Stimulated activated CD4-positive, alpha-beta T cell treated with anti-CD3 and anti-CD28 coated beads, Interleukin-2, amount 100 ng/mL, for 48 hours (primary cell): Measurements from ENCODE around the gene TNFRSF18.
A peak's percentile ranks its signal among the peaks of the same experiment; 100 is the strongest.

Experiments
- DNase-seq, 2 donors: peaks; one replicate each; pipeline ENCODE4 v3.0.0-alpha.2; 2020

The TNFRSF18 gene

DNA sequence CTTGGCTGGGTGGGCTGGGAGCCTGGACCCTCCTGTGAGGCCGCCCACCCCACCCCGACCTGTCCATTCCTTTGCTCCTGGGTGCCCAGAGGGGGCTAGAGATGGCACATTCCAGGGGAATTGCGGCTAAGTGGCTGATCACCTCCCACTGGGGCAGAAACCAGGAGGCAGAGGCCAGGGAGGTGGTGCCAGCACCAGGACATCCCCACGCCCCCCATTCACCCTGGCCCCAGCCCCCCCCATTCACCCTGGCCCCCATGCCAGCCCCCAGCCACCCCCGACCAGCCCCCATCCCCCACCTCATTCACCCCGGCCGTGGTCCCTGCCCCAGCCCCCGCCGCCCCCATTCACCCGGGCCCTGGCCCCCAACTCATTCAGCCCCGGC, 33.9 kb upstream of the TNFRSF18 start:
- no peak for DNase-seq

DNA sequence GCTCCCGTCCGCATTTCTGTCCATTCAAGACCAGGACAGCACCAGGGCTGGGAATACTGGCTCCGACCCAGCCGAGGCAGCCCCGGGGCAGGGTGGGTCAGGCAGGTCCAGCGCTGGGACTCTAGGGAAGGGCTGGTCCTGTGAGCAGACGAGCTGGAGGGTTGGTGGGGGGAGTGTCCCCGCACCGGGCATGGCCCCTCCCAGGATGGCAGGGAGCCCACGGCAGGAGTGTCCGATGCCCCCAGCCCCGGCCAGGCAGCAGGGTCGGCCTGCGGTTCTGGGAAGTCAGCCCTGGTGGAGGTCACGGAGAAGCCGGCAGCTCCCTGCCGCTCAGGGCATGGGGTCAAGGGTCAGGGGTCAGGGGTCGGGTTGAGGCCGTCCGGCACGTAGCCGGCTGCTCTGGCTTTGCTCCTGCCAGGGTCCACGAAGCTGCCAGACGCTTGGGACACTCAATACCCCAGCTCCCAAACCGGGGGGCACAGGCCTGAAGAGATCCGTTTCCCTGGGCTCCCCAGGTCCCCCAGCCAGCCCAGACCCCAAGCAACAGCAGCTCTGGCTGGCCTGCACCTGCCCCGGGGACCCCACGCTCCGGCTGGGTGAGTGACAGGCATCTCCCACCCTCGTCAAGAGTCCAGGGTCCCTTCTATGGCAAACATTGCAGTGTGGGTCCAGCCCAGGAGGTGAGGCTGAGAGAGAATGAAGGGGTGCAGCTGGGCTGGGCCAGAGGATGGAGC, 33.4 kb upstream of the TNFRSF18 start:
- no peak for DNase-seq

DNA sequence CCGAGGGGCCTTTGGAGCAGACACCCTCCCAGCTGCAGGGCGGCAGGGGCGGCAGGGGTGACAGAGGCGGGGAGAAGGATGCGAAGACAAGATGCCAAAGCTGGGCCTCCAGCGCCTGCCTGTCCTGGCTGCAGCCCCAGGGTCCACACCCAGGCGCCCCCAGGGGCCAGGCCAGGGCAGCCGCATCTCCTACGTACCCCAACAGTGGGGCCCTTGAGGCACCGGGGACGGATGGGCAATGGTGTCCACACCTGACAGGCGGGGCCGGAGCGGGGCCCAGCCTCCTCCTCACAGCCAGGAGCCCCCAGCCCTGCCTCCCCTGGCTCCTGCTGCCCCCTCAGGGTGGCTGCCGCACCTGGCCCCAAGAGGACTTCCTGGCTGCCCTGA, 32.8 kb upstream of the TNFRSF18 start:
- no peak for DNase-seq

DNA sequence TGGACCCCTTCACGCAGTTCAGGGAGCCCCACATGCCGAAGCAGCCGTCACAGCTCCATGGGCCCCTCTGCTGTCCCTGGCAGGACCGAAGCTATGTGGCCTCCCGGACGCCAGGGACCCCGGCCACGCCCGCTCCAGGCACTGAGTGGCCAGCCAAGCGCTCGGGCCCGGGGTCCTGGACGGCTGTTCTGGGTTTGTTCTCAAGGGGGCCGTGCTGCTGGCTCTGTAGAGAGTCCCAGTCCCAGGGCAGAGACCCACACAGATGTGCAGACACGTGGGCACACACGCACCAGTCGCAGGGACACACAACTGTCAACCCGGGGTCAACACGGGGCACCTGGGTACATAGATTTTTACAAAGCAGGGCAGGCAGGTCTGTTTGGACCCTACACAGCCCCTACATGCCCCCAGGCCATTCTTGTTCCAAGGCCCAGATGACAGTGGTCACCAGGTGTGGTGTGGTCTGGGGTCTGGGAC, 32.3 kb upstream of the TNFRSF18 start:
- no peak for DNase-seq

DNA sequence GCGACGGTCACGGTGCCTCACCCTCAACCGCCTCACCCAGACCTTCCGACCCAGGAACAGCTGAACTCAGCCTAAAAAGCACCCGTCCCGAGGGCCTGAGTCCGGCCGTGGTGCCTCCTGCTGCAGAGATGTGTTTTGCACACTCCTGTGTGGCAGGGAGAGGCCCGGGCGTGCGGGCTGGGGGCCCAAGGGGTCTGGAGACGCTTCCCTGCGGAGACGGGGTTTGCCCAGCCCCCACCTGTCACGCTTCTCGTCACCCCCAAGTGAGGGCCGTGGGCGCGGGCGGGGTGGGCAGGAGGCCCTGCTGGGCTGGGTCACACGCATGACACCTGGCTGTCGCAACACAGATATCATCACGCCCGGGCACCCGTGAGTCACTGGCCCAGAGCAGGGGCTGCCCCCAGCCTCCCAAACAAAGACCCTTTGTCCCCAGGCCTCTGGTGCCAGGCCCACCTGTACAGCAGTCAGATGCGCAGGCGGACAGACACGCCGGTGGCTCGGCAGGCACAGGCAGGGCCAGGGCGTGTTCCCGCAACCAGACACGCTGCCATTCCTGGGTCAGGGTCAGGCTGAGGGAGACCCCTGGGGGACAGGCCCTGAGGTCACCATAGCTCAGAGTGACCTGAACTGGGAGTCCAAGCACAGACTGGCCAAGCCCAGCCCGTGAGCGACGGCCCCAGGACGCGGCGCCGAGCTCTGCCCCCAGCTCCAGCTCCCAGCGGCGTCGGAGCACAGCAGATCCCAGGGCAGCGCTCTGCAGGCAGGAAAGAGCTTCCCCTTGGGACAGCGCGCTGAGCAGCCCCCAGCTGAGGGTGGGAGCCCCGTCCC, 31.7 kb upstream of the TNFRSF18 start:
- DNase-seq, result no peak

DNA sequence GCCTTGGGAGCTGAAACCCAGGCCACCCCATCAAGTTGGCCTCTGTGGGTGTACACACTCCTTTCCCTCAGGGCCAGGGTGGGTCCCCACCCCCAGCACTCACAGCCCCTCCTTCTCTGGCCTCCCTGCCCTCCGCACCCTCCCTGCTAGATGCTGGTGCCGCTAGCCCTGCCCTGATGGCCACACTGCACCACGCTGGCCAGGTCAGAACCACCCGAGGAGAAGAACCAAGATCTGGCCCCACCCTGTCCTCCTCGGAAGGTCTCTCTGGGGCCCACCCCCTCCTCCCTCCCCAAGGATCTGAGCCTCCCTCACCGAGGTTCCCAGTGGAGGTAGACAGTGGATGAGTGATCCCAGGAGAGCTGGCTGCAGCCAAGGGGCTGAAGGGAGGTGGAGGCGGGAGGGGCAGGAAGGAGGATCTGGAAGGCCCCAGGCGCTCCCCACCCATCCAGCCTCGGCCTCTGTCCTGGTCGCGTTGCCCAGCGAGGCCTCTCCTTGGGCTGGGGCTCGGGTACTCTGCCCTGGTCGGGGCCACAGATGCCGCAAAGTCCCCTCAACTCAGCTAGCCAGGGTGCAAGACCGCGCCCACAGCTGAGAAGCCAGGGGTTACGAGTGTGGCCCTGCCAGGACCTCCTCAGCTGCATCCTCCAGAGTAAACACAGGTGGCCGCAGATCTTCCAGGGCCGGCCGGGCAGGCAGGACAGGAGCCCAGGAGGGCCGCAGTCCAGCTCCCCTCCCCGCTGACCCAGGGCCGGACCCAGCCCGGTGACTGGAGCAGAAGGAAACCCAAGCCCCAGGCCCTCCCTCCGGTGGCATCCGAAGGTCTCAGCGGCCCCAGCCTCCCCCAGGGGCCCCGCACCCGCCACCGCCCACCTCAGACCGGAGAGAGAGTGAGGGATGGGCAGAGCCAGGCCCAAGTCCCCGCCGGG, 30.8 kb upstream of the TNFRSF18 start:
- no peak for DNase-seq

DNA sequence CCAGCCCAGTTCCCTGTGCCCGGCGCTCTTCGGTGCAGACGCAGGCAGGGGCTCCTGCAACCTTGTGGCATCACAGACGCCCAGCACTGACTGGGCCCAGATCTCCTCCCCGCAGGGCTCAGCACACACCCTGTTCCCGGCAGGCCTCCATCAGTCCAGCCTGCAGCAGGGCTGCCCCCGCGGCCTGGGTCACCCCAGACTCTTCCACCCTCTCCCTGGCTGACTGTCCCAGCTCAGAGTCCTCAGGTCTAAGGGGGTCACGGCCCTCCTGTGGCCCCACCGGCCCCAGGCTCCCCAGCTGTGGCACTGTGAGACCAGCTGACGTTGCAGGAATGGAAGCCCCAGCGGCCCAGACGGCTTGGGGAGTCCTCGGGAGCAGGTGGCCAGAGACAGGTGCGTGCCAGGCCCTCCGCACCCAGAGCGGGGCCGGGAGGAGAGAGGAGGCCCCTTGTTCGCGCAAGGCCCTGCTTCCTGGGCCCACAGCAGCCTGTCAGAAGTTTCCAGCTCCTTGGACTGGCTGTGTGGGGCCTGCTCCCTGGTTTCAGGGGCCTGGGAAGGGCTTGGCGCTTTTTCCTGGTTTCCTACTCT, 29.9 kb upstream of the TNFRSF18 start:
- no peak for DNase-seq

DNA sequence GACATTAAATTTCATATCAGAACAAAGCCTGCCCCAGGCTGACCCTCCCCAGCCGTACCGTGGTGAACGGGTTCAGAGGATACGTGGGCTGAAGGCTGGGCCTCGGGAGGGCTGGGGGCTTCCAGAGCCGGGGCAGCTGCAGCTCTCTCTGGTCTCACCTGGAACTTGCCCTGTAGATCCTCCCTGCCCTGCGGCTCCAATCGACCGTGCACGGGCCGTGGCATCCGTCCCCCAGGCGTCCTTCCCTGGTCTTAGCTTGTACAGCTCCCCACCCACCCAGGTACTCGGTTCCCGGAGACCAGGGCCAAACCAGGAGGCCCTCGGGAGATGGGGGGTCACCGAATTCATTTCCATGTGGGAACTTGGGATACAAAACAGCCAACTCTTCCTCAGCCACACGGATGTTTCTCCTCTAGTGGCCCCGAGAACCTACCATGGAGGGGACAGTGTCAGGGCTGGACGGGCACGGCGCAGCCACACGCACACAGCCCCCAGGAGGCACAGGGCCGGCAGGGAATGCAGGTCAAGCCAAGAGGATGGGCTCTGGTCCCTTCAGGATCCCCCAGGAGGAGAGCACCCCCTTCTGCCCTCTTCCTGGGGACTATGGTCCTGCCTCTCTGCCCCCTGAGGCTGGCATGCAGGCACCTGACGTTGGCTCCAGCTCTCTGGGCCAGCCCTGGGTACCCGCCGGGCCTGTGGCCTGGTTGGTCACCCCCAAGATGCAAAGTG, 28.8 kb upstream of the TNFRSF18 start:
- no peak for DNase-seq

DNA sequence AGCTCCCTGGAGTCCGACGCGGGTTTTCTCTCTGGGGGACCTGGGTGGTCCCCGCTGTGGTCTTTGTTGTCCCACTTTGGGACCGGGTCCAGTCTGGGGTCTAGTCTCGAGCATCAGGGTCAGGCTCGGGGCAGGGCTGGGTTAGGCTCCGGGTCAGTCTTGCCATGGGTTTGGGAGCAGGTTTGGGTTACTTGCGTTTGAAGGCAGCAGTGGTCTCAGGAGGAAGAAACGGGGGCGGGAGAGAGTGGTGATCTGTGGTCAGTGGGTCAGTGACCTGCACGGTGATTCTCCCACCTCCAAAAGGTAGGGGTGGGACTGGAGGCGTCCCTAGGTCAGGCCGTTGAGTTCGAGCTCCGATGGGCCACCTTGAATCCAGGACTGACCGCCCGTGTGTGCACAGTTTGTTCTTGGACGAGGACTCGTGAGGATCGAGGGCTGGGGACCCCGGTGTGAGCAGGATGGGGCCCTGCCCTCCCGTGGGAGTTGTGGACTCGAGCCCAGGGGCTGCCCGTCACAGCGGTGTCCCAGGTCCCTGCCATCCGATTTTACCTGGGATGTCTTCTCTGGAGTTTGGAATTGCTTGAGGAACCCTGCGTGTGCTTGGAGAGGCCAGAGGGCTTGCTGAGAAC, 27.9 kb upstream of the TNFRSF18 start:
- no peak for DNase-seq

DNA sequence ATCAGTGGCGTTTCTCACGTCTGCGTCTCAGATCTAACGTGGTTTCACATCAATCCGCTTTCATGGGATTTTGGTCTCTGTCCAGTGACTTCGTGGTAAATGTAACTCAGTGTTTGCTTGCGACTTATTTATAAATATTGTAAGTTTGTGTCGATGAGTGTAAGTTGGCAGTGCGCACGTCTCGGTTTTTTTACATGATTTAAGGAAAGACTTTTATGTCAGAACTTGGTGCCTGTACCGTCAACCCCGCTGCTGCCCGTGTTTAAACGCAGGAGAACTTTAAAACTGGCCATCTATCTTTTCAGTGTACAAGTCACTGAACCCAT, 27.1 kb upstream of the TNFRSF18 start:
- no peak for DNase-seq

DNA sequence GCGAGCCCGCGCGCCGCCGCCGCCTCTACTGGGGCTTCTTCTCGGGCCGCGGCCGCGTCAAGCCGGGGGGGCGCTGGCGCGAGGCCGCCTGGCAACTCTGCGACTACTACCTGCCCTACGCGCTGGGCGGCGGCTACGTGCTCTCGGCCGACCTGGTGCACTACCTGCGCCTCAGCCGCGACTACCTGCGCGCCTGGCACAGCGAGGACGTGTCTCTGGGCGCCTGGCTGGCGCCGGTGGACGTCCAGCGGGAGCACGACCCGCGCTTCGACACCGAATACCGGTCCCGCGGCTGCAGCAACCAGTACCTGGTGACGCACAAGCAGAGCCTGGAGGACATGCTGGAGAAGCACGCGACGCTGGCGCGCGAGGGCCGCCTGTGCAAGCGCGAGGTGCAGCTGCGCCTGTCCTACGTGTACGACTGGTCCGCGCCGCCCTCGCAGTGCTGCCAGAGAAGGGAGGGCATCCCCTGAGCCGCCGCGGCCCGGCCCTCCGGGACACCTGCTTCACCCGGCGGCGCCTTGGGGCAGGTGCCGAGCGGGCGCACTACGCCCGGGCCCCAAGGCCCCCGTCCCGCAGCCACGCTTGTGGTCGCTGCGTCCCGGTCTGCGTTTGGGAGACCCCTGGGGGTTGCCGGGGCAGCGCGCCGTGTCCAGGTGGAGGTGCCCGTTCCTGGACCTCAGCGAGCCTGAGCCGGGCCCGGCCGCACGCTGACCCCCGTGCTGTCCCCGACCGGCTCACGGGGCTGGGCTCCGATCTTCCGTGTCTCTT, 26.6 kb upstream of the TNFRSF18 start:
- DNase-seq, result no peak

DNA sequence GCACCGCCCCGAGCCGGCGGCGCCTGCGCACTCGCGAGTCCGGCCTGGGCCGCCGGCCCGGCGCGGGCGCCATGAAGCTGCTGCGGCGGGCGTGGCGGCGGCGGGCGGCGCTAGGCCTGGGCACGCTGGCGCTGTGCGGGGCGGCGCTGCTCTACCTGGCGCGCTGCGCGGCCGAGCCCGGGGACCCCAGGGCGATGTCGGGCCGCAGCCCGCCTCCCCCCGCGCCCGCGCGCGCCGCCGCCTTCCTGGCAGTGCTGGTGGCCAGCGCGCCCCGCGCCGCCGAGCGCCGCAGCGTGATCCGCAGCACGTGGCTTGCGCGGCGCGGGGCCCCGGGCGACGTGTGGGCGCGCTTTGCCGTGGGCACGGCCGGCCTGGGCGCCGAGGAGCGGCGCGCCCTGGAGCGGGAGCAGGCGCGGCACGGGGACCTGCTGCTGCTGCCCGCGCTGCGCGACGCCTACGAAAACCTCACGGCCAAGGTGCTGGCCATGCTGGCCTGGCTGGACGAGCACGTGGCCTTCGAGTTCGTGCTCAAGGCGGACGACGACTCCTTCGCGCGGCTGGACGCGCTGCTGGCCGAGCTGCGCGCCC, 25.9 kb upstream of the TNFRSF18 start, which contains the start of gene B3GALT6:
B3GALT6 (plus strand) TSS at position 30 of the 588 bp plus-strand sequence; CDS start at position 72, 42 bp downstream.
- no peak for DNase-seq

DNA sequence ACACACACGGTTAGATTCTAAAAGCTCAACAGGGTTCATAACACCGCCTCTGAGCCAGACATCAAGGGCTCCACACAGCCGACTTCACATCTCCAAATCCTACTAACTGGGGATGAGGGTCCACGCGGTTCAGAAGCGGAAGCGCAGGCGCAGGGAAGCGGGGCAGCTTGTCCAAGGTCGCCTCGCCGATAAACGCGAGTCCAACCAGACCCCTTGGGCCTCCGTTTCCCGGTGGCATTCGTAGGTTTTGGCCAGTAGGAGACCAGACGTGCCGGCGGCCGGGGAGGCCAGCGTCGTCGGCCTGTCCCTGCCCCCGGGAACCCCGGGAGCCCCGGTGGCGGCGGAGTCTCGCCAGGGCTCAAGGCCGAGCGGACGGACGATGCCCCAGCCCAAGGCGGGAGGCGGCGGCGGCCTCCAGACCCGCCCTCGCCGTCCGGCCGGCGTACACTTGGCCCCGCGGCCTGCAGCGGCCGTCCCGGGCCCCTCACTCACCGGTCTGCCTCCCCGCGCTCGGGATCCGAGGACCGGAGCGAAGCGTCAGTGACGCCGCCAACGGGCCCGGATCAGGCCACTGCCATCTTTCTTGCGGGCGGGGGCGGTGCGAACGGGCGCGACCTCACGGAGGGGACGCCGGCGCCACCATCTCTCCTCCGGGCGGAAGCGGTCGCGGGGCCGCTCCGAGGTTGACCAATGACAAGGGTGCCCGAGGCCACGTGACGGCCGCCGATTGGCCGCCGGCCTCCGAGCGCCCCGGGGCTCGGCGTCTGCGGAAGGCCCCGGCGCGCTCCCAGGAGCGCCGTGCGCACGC, 25.2 kb upstream of the TNFRSF18 start, which contains the start of gene SDF4:
SDF4 (minus strand) TSS at position 602 of the 808 bp plus-strand sequence. CDS start 3,229 bp downstream, outside the sequence.
- peak; percentile 92 to 93 for DNase-seq

DNA sequence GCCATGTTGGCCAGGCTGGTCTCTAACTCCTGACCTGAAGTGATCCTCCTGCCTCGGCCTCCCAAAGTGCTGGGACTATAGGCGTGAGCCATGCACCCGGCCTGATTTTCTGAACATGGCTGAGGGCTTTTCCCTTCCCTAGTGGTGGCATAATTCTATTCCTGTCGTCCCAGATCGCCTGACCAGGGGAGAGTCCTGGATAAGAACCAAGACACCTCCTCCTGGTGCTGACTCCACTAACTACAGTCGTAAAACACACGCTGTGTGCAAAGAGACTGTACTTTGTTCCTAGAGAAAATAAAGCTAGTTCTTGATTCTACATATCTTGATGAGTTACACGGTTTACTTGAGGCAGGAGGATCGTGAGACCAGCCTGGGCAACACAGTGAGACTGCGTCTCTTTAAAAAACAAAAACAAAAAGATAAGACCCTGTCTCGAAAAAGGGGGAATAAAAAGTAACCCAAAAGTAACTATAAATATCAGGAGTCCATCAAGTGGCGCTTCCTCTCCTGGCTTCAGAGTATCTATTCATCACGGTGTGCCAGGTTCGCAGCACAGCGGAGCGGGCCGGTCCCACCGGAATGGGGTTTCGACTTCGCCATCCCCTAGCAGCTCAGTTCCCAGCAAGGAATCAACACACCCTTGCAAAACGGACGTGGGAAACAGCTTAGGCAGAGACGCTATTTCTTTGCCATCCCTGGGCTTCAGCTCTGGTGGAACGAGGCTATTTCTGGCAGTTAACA, 24.4 kb upstream of the TNFRSF18 start:
- DNase-seq, result no peak

DNA sequence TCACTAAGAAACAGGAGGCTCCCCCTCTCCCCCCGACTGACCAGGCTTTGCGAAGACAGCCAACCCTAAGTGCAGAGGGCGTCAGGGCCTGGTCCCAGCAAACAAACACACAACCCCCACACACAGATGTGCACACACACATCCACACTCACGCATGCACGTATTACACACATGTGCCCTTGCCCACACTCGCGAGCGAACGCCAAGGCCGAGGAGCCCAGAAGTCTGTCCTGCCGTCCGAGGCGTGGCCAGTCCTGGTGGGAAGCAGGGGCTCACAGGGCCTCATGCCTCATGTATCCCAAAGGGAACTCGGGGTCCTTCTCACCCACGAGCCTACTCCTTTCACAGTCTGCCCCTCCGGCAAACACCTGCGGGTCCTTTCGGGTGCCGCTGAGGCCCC, 23.4 kb upstream of the TNFRSF18 start:
- DNase-seq, result no peak

DNA sequence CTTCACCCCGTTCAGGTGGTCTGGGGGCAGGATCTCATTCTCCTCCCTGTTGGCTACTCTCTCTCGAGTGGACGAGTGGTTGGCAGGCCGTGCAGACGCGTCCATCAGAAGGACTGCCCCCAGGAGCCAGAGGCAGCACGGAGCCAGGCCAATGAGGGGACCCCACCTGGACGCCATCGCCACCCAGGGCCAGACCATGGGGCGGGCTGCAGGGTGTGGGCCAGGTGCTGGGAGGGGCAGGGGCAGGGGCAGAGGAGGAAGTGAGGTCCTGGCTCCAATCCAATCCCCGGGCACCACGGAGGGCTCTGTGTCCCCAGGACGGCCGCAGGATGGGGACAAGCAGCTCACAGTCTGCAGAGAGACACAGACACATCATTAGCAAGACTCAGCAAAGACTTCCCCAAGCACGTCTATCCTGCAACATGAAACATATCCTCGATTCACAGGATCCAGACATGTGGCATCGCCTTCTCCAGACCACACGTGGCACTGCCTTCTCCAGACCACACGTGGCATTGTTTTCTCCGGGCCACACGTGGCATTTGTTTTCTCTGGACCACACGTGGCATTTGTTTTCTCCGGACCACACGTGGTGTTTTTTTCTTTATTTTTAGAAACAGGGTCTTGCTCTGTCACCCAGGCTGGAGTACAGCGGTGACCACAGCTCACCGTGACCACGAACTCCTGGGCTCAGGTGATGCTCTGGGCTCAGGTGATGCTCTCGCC, 22.4 kb upstream of the TNFRSF18 start:
- DNase-seq, result no peak

DNA sequence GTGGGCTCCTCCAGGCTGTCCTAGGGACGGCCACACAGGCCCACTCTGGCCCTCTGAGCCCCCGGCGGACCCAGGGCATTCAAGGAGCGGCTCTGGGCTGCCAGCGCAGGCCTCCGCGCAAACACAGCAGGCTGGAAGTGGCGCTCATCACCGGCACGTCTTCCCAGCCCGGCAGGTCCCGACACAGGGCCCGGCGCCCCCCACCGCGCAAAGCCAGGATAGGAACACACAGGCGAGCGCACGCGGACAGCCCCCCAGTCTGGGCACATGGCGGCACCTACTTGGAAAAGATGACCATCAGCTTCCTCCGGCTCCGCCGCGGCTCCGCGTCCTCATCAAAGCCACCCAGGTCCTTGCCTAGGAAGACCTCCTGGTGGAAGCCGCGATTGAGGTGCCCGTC, 21.8 kb upstream of the TNFRSF18 start:
- no peak for DNase-seq

DNA sequence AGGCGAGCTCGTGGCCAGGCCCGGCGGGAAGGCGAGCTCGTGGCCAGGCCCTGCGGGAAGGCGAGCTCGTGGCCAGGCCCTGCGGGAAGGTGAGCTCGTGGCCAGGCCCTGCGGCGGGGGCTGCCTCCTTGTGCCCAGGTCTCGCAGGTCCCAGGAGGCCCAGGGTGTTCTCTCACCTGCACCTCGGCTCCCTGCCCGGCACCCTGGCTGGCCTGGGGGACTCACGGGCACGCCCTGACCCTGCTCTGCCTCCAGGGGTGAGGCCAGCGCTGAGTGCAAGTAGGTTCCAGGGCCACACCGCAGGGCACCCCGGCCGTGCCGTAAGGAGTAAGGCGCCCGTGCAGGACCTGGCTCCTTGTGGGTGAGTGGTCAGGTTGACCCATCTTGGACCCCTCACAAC, 21.0 kb upstream of the TNFRSF18 start:
- no peak for DNase-seq
